Gastroesophageal sphincter (tissue), 3 donors: ENCODE results near the gene LRCOL1.

Experiments used
- EP300 ChIP-seq: sonication (generic); formaldehyde crosslinking; IDR thresholded peaks from one replicate; pipeline ENCODE4 v1.6.1; 2017; ENCODE audit warnings: antibody characterized with exemption, mild to moderate bottlenecking
- POLR2A ChIP-seq, 2 donors: fragments of 450-650 bp; IDR thresholded peaks; one replicate each; pipeline ENCODE4 v1.6.1; 2017; ENCODE audit warnings: antibody characterized with exemption in 2 of 2, mild to moderate bottlenecking in 2 of 2, moderate library complexity in 1 of 2
- POLR2AphosphoS5 ChIP-seq: sonication (generic); formaldehyde crosslinking; IDR thresholded peaks from one replicate; pipeline ENCODE4 v1.6.1; 2017; ENCODE audit warnings: antibody characterized with exemption
- TF ChIP-seq, protein P1 (sequence below), 4 experiments: fragments of 200-600 bp in 2 of 4; fragments of 450-650 bp in 2 of 4; sonication (generic) in 1 of 4; IDR thresholded peaks; one replicate each; pipeline ENCODE4 v1.5.1; 2017 to 2019; ENCODE audit warnings: antibody characterized with exemption in 4 of 4, mild to moderate bottlenecking in 2 of 4, moderate library complexity in 2 of 4

DNA sequence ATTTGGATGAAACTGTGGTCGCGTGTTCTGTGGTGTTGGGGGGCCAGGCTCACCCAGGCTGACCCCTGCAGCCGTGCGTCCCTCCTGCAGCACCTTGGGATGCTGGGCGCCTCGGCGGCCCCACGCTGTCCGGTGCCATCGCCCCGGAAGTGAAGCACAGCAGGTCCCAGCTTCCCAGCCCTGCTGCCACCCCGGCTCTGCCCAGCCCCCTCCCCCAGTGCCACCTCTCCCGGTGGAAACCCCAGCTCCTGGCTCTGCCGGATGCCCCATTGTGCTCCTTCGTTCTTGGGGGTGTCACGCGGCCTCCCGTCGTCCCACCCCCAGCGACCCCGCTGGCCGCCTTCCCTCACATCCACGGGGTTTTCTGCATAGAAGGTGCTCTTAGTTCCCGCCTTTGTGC lies 25.2 kb downstream of the LRCOL1 start:
- TF ChIP-seq, protein P1, sequence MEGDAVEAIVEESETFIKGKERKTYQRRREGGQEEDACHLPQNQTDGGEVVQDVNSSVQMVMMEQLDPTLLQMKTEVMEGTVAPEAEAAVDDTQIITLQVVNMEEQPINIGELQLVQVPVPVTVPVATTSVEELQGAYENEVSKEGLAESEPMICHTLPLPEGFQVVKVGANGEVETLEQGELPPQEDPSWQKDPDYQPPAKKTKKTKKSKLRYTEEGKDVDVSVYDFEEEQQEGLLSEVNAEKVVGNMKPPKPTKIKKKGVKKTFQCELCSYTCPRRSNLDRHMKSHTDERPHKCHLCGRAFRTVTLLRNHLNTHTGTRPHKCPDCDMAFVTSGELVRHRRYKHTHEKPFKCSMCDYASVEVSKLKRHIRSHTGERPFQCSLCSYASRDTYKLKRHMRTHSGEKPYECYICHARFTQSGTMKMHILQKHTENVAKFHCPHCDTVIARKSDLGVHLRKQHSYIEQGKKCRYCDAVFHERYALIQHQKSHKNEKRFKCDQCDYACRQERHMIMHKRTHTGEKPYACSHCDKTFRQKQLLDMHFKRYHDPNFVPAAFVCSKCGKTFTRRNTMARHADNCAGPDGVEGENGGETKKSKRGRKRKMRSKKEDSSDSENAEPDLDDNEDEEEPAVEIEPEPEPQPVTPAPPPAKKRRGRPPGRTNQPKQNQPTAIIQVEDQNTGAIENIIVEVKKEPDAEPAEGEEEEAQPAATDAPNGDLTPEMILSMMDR (IDR thresholded peaks at IDR 0.05) = no peak
- TF ChIP-seq EP300 = no peak
- TF ChIP-seq POLR2A (IDR thresholded peaks at IDR 0.05) = no peak
- no peak for TF ChIP-seq POLR2AphosphoS5
